Bronchial epithelial cell (primary cell): ENCODE measurements around the gene ITGB2. TPM values are rescaled to one million over a fixed set of nuclear protein-coding genes. Genes with fewer than 3 reads are reported as not detected.
"Not testable (repeated sequence)": the region's sequence is repeated elsewhere in the genome, so short reads cannot be mapped to it uniquely, and the experiment has no call there.

Experiments used
- DNase-seq: peaks from one replicate; pipeline ENCODE4 v3.0.0-alpha.2; 2010; ENCODE audit warnings: low read depth
- FAIRE-seq: peaks from 2 replicates; lab custom pipeline; 2011; peaks lifted over from hg19 to GRCh38; lab: Jason Lieb, UNC
- H3K27me3 ChIP-seq: 2 replicates; pipeline ENCODE4 v1.5.1; 2011; ENCODE audit warnings: low read length; ENCODE audit not compliant: control insufficient read depth, insufficient read depth
- H3K36me3 ChIP-seq: 2 replicates; pipeline ENCODE4 v1.5.1; 2011; ENCODE audit warnings: low read length; ENCODE audit not compliant: control insufficient read depth, insufficient read depth
- H3K4me3 ChIP-seq: 2 replicates; pipeline ENCODE4 v1.5.1; 2011; ENCODE audit warnings: mild to moderate bottlenecking, low read depth, low read length, control low read depth
- CTCF ChIP-seq: IDR thresholded peaks from 2 replicates; pipeline ENCODE4 v1.5.1; 2011; ENCODE audit warnings: mild to moderate bottlenecking, moderate library complexity, low read length, control low read depth, inconsistent platforms; ENCODE audit not compliant: insufficient read depth, severe bottlenecking
- total RNA-seq: library from RNA; depleted of rRNA; stranded (reverse); fragments of >200 nt; gene quantifications from 2 replicates; pipeline ENCODE4 v1.2.1, GENCODE V29; 2014

Gene ITGB2
- total RNA-seq, 1 donor from 2014 or later: 1.1 TPM

DNA sequence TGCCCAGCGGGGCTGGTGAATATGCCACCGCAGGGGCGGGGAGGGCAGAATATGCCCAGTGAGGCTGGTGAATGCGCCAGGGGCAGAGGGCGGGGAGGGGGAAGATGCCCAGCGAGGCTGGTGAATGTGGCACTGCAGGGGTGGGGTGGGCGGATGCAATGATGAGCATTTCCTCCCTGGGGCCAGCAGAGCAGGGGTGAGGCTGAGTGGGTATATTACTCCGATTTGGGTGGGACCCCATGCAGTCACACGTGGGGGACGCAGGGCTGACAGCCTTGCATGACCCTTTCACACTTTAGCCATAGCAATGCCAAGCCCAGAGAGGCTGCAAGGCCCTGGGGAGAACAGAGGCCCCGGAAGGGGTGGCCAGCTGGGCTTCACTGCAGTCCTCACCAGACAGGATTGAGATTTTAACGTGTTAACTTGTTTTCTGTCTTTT, 9.9 kb upstream of the ITGB2 start:
- no peaks in the 10 kb centered on the region for H3K36me3 ChIP-seq
- no peaks in the 10 kb centered on the region for H3K27me3 ChIP-seq
- H3K4me3 ChIP-seq: no peak overlapping the region
- no peak for TF ChIP-seq CTCF
- no peak for DNase-seq
- no peak for FAIRE-seq

DNA sequence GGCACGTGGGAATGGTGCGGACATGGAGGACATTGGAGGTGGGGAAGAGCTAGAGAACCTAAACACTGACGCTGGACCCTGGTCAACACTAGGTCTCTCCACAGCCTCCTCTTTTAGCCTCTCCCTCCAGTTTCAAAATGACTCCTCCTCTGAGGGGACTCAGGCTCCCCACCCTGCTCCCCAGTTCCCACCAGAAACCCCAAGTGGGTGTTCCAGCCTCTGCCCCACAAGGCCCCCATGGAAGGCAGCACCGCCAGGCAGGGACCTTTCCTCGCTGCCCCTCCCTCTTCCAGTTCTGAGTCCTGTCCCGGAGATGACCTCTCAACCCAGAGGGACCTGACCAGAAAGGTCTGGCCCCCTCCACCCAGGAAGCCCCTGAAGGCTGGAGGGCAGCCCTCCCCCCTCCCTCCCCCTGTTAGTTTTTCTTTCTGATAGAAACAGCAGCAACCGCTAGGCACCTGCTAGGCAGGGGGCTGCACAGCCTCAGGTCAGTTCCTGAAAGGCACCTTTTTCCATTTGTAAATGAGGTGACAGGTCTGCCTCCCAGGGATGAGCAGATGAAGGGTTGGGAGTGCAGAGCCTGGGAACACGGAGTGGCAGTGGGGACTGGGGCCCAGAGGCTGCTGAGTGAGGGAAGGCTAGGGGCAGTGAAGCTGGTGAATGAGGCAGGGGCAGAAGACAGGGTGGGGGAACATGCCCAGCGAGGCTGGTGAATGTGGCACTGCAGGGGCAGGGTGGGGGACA, 9.3 kb upstream of the ITGB2 start:
- FAIRE-seq (no peak), DNase-seq (no peak)
- no peak overlapping the region for H3K4me3 ChIP-seq
- no peak for TF ChIP-seq CTCF
- no peaks in the 10 kb centered on the region for H3K36me3 ChIP-seq
- H3K27me3 ChIP-seq: no peaks in the 10 kb centered on the region

DNA sequence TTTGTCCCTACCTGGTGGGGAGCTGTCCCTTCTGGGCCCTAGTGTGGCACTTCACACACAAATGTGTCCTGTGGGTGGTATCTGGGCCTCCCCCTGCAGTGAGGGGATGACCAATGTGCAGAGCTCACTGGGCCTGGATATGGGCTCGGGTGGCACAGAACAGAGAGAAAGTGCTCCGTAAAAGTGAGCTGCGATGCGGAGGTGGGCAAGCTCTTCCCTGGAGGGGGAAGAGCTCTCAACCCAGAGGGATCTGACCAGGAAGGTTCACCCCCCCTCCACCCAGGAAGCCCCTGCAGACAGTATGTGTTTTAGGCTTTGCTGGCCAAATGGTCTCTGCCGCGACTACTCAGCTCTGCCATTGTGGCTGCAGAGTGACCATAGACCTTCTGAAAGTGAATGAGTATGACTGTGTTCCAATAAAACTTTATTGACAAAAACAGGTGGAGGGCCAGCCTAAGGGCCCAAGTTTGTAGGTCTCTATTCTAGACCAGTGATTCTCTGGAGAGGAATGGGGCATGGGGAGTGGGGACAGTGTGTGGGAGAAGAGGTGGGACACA, 8.6 kb upstream of the ITGB2 start:
- no peaks in the 10 kb centered on the region for H3K27me3 ChIP-seq
- DNase-seq: no peak
- H3K4me3 ChIP-seq: no peak overlapping the region
- TF ChIP-seq CTCF: no peak
- FAIRE-seq: no peak
- H3K36me3 ChIP-seq: no peaks in the 10 kb centered on the region

GRCh38 chr21:44928500-44929241, 8.0 kb upstream of the ITGB2 start:
- not testable (repeated sequence) for H3K36me3 ChIP-seq, H3K4me3 ChIP-seq, FAIRE-seq, H3K27me3 ChIP-seq
- peak; percentile 27 for DNase-seq

DNA sequence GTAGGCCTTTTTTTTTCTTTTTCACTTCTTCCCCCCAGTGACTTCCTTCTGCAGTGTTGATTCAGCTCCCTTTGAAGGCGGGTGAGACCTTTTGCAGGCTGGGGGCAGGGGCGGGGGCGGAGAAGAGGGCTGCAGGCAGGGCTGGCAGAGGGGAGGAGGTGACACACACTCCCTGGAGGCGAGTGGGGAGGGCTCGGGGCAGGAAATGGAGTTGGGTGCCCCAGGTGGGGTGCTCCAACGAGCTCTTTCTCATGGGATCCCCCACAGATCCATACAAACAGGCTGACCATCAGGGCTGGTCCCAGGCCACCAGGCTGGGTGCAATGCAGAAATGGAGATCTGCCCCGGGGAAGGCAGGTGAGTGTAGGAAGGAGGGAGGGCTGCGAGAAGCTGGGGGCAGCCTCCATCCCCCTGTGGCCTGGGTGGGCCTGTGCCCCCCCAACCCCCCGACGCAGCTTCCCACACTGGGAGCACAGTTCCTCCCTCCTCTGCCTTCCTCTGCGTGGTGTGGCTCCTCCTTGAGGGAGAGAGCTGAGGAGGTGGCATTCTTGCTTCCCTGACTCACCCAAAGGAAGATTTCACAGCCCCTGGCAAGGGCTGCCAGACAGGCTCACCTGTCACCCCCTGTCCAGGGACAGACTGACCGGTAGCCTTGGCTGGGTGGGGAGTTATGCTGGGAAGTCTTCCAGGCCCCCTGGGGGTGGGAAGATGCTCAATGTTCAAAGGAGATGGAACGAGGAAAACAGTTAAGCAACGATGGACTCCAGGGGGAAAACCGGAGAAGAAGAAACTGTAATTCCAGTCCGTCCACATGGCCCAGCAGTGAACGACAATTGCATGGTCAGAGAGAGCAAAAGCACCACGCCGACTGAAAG, 7.1 kb upstream of the ITGB2 start:
- DNase-seq: peak; percentile 73
- no peak for FAIRE-seq
- TF ChIP-seq CTCF: peak; percentile 23
- Histone ChIP-seq H3K4me3 (no peak overlapping the region), H3K36me3 (no peaks in the 10 kb centered on the region), H3K27me3 (no peaks in the 10 kb centered on the region)
